Measurements from ENCODE around the gene SERINC3.

SERINC3 gene

GRCh38 chr20:44523746-44524145 lies 1.9 kb upstream of the SERINC3 start:
- no peak for DNase-seq (ENCODE audit: low read depth in 2 of 2)
- TF ChIP-seq CTCF (IDR thresholded peaks at IDR 0.05; ENCODE audit: low read depth, low read length): no peak
- no peak overlapping the region for H3K4me3 ChIP-seq (replicated peaks in 1 of 2; ENCODE audit: low read depth in 2 of 2, low read length in 2 of 2)

GRCh38 chr20:44522841-44523240 lies 971 bp upstream of the SERINC3 start:
- DNase-seq (ENCODE audit: low read depth in 2 of 2): no peak
- H3K4me3 ChIP-seq (replicated peaks in 1 of 2; ENCODE audit: low read depth in 2 of 2, low read length in 2 of 2): no peak overlapping the region
- no peak for TF ChIP-seq CTCF (IDR thresholded peaks at IDR 0.05; ENCODE audit: low read depth, low read length)

GRCh38 chr20:44520881-44521280 lies 989 bp downstream of the SERINC3 start:
- H3K4me3 ChIP-seq (replicated peaks in 1 of 2; ENCODE audit: low read depth in 2 of 2, low read length in 2 of 2): peak overlapping the region; percentile 80 to 99
- DNase-seq (ENCODE audit: low read depth in 2 of 2): no peak
- no peak for TF ChIP-seq CTCF (IDR thresholded peaks at IDR 0.05; ENCODE audit: low read depth, low read length)

GRCh38 chr20:44518248-44518647 lies 3.6 kb downstream of the SERINC3 start:
- TF ChIP-seq CTCF (IDR thresholded peaks at IDR 0.05; ENCODE audit: low read depth, low read length): no peak
- no peak overlapping the region for H3K4me3 ChIP-seq (replicated peaks in 1 of 2; ENCODE audit: low read depth in 2 of 2, low read length in 2 of 2)
- DNase-seq (ENCODE audit: low read depth in 2 of 2): no peak

- DNase-seq (ENCODE audit: low read depth in 2 of 2): no peak
- no peak for TF ChIP-seq CTCF (IDR thresholded peaks at IDR 0.05; ENCODE audit: low read depth, low read length)
- no peak overlapping the region for H3K4me3 ChIP-seq (replicated peaks in 1 of 2; ENCODE audit: low read depth in 2 of 2, low read length in 2 of 2)
Measured at GRCh38 chr20:44517454-44517853, 4.4 kb downstream of the SERINC3 start.

GRCh38 chr20:44516491-44516890 lies 5.4 kb downstream of the SERINC3 start:
- DNase-seq (ENCODE audit: low read depth in 2 of 2): peak in 1 of 2 donors; percentile 62
- no peak overlapping the region for H3K4me3 ChIP-seq (replicated peaks in 1 of 2; ENCODE audit: low read depth in 2 of 2, low read length in 2 of 2)
- no peak for TF ChIP-seq CTCF (IDR thresholded peaks at IDR 0.05; ENCODE audit: low read depth, low read length)

- H3K4me3 ChIP-seq (replicated peaks in 1 of 2; ENCODE audit: low read depth in 2 of 2, low read length in 2 of 2): no peak overlapping the region
- DNase-seq (ENCODE audit: low read depth in 2 of 2): no peak
- TF ChIP-seq CTCF (IDR thresholded peaks at IDR 0.05; ENCODE audit: low read depth, low read length): no peak
Measured at GRCh38 chr20:44513871-44514270, 8.0 kb downstream of the SERINC3 start.

Measured in cardiac fibroblast (primary cell).